Measurements from ENCODE around the gene NFATC2.

- TF ChIP-seq CREB5 (CRISPR knock-in tag; IDR thresholded peaks at IDR 0.05; ENCODE audit: low read depth) (no peak), SNAI2 (CRISPR knock-in tag; IDR thresholded peaks at IDR 0.05) (no peak), CSRNP3 (CRISPR knock-in tag; IDR thresholded peaks at IDR 0.05) (no peak)
Measured at GRCh38 chr20:51417250-51418136, 125.0 kb downstream of the NFATC2 start.
